ENCODE data around the gene RGS6. TPM values are rescaled to one million over a fixed set of nuclear protein-coding genes. Genes with fewer than 3 reads are reported as not detected.

RGS6 gene
- total RNA-seq, 4 donors from 2014 or later: 7.6 to 25.3 (median 17.2) TPM

- Histone ChIP-seq H3K4me1 (no peaks in the 10 kb centered on the region), H3K9me3 (no peaks in the 10 kb centered on the region), H3K36me3 (no peaks in the 10 kb centered on the region), H3K27ac (no peak overlapping the region), H3K27me3 (no peaks in the 10 kb centered on the region), H3K4me3 (replicated peaks in 1 of 3) (no peak overlapping the region)
- intact Hi-C loops (cut with DNase I): no loop called here
- WGBS, 2 donors: 96 to 97% methylated on average over 19 to 20 of the region's 20 CpGs
- TF ChIP-seq CTCF (IDR thresholded peaks at IDR 0.05) (no peak), POLR2A (IDR thresholded peaks at IDR 0.05) (no peak)
- DNase-seq: no peak
Measured at GRCh38 chr14:72562300-72562699, 630.1 kb downstream of the RGS6 start.

DNA sequence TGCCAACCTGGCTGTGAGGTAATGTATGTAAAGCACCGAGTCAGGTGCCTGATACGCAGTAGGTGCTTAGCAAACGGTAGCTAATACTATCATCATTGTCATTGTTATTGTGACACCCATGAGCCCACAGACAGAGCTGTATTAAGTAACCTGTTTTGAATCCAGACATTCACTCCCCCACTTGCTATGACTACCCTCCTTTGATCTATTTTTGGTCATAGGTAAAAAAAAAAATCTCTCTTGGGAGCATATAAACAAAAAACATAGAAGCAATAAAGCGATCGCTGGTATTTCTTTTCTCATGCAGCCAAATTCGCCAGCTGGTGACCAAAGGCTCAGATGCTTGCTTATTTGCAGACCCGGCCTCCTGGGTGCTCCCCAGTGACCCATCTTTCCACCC is 631.4 kb downstream of the RGS6 start:
- H3K4me1 ChIP-seq: no peaks in the 10 kb centered on the region
- H3K27me3 ChIP-seq: no peaks in the 10 kb centered on the region
- no peaks in the 10 kb centered on the region for H3K36me3 ChIP-seq
- 89 to 93% methylated on average over 7 of the region's 7 CpGs for whole genome bisulfite sequencing, 2 donors
- H3K9me3 ChIP-seq: no peaks in the 10 kb centered on the region
- intact Hi-C loops (cut with DNase I): no loop called here
- no peak overlapping the region for H3K27ac ChIP-seq
- no peak for DNase-seq
- no peak for TF ChIP-seq CTCF (IDR thresholded peaks at IDR 0.05)
- no peak for TF ChIP-seq POLR2A (IDR thresholded peaks at IDR 0.05)
- no peak overlapping the region for H3K4me3 ChIP-seq (replicated peaks in 1 of 3)

DNA sequence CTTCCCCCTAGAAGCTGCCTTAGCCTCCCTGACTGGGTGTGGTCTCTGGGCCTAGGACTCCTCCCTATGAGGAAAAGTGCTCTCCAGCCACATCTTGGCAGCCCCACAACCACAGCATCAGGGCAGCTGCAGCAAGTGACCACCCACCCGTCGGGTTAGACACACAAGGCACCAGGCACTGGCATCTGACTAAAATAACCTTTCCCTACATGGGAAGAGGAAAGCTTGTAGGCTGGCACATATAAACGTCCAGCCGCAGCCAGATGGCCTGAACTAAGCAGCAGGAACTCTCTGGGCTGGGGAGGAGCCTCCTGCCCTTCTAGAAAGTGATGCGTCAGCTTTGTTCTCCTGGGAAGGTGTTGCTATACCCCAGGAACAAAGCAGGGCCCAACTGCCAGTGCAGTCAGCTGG is 632.9 kb downstream of the RGS6 start:
- intact Hi-C loops (cut with DNase I): no loop called here
- no peaks in the 10 kb centered on the region for H3K9me3 ChIP-seq
- no peaks in the 10 kb centered on the region for H3K36me3 ChIP-seq
- H3K27me3 ChIP-seq: no peaks in the 10 kb centered on the region
- no peaks in the 10 kb centered on the region for H3K4me1 ChIP-seq
- TF ChIP-seq CTCF (IDR thresholded peaks at IDR 0.05): no peak
- no peak for TF ChIP-seq POLR2A (IDR thresholded peaks at IDR 0.05)
- no peak overlapping the region for H3K27ac ChIP-seq
- DNase-seq: no peak
- H3K4me3 ChIP-seq (replicated peaks in 1 of 3): no peak overlapping the region
- WGBS, 2 donors: 50 to 85% methylated on average over 5 of the region's 5 CpGs

DNA sequence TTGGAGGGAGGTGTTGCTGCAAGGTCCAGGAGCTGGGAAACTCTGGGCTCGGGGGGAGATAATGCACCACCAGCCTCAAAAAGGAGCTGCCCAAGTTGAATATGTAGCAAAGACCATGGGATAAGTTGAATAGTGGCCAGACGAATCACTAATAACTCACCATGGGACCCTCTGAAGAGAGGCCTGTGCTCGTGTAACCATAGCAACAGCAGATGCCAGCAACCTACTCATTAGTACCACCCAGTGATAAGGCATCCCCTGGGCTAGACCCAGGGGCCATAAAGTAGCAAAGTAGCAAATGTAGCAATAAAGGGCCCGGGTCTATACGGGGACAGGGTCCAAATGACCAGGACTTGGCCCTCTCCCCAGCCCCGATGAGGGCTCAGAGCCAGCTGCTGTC is 633.7 kb downstream of the RGS6 start:
- no peak overlapping the region for H3K4me3 ChIP-seq (replicated peaks in 1 of 3)
- DNase-seq: no peak
- 69 to 77% methylated on average over 6 of the region's 6 CpGs for WGBS, 2 donors
- no peaks in the 10 kb centered on the region for H3K36me3 ChIP-seq
- H3K4me1 ChIP-seq: no peaks in the 10 kb centered on the region
- H3K27ac ChIP-seq: no peak overlapping the region
- H3K27me3 ChIP-seq: no peaks in the 10 kb centered on the region
- H3K9me3 ChIP-seq: no peaks in the 10 kb centered on the region
- intact Hi-C loops (cut with DNase I): no loop called here
- no peak for TF ChIP-seq POLR2A (IDR thresholded peaks at IDR 0.05)
- TF ChIP-seq CTCF (IDR thresholded peaks at IDR 0.05): no peak

- 52 to 70% methylated on average over 6 of the region's 6 CpGs for WGBS, 2 donors
- Histone ChIP-seq H3K4me3 (replicated peaks in 1 of 3) (no peak overlapping the region), H3K4me1 (no peaks in the 10 kb centered on the region), H3K27ac (no peak overlapping the region), H3K9me3 (no peaks in the 10 kb centered on the region), H3K36me3 (no peaks in the 10 kb centered on the region), H3K27me3 (no peaks in the 10 kb centered on the region)
- intact Hi-C loops (cut with DNase I): no loop called here
- no peak for DNase-seq
- TF ChIP-seq CTCF (IDR thresholded peaks at IDR 0.05) (no peak), POLR2A (IDR thresholded peaks at IDR 0.05) (no peak)
Measured at GRCh38 chr14:72567226-72567625, 635.0 kb downstream of the RGS6 start.

All from thyroid gland (tissue), 4 donors.